NCI-H1694 (cell line): ENCODE results near the gene OPA3.
"Not testable (repeated sequence)": the region's sequence is repeated elsewhere in the genome, so short reads cannot be mapped to it uniquely, and the experiment has no call there.

Source experiments
- DNase-seq: peaks from one replicate; lab custom pipeline; 2025; lab: John Stamatoyannopoulos, UW

The OPA3 gene

GRCh38 chr19:45584332-45585157 lies at the start of gene OPA3:
OPA3 (minus strand) TSS chr19:45584802; CDS start chr19:45584764, 38 bp downstream.
- DNase-seq: peak; percentile 100

GRCh38 chr19:45632468-45633196 lies 48.0 kb upstream of the OPA3 start:
- peak; percentile 90 for DNase-seq

- DNase-seq: no peak
These were observed 45.9 kb upstream of the OPA3 start for GRCh38 chr19:45630463-45630862.

DNA sequence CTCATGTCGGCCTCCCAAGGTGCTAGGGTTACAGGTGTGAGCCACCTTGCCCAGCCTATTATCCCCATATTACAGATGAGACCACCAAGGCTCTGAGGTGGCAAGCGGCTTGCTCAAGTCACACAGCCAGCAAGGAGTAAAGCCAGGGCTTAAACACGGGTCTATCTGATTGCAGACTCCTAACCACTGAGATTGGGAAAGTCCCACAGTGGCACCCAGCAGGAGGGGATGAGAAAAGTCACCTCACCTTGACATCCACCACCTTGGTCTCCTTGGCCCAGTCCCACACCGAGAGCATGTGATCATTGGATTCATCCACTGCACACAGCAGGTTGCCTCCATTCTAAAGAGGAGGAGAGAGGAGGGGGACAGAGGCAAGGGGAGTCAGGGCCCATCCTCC lies 45.1 kb upstream of the OPA3 start:
- DNase-seq: no peak

DNA sequence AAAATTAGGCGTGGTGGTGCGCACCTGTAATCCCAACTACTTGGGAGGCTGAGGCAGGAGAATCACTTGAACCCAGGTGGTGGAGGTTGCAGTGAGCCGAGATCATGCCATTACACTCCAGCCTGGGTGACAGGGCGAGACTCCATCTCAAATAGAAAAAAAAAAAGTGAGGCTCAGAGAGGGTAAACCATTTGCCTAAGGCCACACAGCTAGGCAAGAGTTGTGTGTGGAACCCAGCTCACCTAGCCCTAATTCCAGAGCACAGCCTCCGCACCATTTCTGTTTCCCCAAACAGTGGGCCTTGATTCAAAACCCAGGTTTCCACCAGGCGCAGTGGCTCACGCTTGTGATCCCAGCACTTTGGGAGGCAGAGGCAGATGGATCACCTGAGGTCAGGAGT lies 43.6 kb upstream of the OPA3 start:
- DNase-seq: not testable (repeated sequence)

DNA sequence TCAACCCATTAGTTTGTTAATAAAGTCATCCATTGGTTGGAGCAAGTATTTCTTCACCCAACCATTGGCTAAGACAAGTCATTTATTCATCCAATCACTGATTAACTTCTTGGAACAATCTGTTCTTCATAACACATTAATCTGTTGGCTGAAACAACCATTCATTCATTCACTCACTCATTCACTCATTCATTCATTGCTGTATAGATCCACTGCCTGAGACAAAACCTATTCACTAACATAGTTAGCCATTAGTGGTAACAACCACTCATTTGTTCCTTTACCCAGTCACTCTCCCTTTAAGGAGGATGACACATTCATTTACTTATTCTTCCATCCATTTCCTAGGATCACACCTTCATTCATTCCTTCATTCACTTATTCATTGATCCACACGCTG lies 39.4 kb upstream of the OPA3 start:
- no peak for DNase-seq

DNA sequence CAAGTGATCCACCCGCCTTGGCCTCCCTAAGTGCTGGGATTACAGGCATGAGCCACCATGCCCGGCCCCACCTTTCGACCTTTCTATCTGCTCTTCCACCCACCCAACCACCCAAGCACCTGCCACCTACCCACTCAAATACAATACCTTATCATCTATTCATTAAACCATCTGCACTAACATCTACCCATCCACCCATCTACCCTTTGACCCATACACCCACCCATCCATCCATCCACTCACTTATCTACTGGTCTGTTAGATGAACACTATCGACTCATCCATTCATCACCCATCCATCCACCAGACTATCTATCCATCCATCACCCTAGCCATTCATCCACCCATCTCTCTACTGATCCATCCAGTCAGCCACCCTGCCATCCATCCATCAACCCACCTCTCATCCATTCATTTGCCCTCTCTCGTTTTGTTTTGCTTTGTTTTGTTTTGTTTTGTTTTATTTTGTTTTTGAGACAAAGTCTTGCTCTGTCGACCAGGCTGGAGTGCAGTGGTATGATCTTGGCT lies 37.4 kb upstream of the OPA3 start:
- DNase-seq: no peak

DNA sequence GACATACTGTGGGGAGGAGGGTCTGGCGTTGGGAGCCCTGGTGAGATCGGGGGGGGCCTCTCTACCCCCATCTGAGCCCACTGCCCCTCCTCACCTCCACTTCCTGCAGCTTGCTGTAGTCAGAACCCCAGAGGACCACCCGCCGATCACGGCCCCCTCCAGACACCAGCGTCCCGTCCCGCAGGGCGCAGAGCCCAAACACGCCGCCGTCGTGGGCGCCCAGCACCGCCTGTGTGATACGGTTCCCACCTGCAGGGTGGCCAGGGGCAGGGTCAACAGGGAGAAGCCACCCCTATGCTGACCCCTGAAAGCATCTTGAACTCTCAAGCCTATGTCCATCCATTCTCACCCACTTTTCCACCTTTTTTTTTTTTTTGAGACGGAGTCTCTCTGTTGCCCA lies 36.8 kb upstream of the OPA3 start:
- DNase-seq: no peak

DNA sequence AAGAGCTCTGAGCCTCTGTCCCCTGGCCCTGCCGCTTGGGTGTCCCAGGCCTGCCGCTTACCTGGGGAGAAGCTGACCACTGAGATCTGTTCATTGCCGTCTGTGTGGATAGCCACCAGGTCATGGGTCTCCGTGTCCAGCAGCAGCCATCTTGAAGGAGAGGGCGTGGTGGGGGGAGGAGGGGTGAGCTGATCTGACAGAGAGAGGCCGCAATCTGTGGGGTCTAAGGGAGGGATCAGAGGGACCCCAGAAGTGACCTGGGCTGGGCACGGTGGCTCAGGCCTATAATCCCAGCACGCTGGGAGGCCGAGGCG lies 32.1 kb upstream of the OPA3 start:
- no peak for DNase-seq

DNA sequence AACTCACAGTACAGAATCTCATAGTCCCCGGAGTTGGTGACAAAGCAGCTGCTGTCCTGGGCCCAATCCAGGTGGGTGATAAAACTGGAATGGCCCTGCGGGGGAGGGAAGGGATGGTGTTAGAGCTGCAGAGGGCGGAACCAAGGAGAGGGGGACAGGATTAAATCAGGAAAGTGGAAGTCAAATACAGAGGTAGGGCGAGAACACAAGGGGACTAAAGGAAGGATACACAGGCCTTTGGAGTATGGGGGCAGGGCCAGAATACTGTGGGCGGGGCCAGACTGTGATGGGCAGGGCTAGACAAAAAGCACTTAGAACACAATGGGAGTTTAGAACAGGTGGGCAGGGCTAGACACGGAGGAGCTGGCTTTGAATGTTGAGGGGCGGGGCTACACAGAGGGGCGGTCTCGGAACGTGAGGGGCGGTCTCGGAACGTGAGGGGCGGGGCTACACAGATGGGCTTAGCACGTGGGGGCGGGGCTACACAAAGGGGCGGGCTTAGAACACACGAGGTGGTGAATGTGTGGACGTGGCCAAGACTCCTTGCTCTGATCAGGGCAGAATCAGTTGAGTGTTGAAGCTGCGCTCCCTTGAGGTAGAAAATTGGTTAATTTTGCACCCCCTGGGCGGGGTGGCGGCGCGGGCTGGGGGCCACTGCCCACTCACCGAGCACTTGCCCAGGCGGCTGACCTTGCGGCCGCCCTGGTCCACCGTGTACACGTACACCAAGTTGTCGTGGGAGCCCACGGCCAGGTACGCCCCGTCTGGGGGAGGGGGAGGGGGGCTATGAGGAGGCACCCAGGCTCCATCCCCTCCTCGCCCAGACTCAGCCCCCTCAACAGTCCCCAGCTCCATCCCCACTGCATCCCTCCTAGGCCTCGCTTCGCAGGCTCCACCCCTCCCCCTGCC lies 31.4 kb upstream of the OPA3 start:
- no peak for DNase-seq

DNA sequence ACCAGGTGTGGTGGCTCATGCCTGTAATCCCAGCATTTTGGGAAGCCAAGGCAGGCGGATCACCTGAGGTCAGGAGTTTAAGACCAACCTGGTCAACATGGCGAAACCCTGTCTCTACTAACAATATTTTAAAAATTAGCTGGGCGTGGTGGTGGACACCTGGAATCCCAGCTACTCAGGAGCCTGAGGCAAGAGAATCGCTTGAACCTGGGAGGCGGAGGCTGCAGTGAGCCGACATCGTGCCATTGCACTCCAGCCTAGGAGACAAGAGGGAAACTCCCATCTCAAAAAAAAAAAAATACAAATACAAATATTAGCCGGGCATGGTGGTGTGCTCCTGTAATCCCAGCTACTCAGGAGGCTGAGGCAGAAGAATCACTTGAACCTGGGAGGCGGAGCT lies 30.5 kb upstream of the OPA3 start:
- DNase-seq: not testable (repeated sequence)

DNA sequence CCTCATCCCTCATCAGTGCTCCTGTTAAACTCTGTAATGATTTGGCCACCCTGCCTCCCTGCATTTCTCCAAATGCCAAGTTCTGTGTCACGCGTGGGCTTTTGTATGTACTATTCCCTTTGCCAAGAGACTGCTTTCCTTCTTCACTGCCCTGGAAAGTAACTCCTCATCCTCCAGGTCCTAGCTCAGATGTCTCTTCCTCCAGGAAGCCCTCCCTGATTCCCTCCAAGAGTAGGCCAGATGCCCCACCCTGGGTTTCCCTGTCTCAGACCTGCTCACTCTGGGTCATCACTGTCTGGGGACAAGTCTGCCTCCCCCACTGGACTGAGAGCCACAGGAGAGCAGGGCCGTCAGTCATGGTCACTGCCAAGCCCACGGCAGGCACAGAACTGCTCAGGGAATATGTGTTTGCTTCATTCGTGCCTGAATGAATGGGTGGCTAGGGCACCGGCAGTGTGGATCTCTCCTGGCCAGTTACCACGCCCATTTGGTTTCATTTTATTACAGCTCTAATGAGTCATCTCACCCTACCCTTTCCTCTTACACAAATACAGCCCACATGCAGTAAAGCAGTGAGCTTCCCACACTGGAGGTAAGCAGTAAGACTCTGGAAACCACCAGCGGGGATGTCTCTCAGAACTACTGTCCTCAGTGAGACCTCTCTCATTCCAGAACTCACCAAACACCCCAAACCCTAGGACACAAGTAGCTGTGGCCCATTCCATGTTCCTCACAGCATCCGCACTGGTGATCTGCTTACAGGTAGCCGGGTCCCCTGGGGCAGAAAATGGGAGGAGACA lies 29.5 kb upstream of the OPA3 start:
- no peak for DNase-seq

DNA sequence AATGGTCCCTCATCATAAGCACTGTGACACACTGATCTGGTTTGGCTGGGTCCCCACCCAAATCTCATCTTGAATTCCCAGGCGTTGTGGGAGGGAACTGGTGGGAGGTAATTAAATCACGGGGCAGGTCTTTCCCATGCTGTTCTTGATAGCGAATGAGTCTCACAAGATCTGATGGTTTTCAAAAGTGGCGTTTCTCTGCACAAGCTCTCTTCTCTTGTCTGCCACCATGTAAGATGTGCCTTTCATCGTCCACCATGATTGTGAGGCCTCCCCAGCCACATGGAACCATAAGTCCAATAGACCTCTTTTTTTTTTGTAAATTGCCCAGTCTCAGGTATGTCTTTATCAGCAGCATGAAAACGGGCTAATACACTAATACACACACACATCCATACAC lies 24.3 kb upstream of the OPA3 start:
- DNase-seq: no peak

DNA sequence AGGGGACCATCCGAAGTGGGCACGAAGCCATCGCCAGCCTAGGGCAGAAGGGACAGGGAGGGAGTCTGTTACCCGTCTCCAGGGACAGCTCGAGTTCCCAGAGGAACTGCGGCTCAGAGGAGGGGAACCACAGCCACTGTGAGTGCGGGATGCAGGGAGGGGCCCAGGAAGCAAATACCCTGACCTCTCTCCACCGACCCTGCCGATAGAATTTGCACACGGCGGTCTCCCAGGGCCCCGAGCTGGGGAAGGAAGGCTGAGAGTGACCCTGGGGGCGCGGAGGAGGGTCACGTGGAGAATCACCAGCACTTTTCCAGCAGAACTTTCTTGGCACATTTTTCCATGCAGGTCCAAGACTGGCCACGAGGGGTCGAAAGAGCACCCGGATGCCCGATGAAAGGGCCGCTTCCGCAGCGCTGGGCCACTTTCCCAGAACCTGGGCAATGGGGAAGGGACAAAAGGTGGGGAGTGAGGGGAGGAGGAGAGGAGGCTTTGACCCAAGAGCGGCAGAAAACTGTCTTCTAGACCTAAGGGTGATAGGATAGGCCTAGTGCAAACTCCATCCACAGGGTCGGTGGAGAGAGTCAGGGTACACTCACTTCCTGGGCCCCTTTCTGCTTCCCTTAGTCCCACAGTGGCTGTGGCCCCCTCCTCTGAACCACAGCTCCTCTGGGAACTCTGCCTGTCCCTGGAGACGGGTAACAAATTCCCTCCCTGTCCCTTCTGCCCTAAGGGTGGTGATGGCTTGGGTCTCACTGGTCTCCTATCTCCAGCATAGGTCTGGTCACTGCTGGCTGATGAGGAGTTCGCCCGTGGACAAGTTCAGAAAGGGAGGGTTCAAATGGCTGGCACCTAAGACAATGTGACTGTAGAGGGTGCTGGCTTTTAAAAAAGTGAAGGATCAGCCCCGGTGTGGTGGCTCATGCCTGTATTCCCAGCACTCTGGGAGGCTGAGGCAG lies 22.7 kb upstream of the OPA3 start:
- DNase-seq: peak; percentile 37

- DNase-seq: no peak
These were observed 17.1 kb upstream of the OPA3 start, which contains the start of gene GPR4 for GRCh38 chr19:45601524-45602374. GPR4 (minus strand) TSS chr19:45602212; CDS start chr19:45591866, 10,346 bp downstream.

GRCh38 chr19:45601115-45601514 lies 16.5 kb upstream of the OPA3 start:
- DNase-seq: no peak

GRCh38 chr19:45600340-45600885 lies 15.8 kb upstream of the OPA3 start:
- DNase-seq: no peak

GRCh38 chr19:45599286-45599685 lies 14.7 kb upstream of the OPA3 start:
- DNase-seq: no peak
